HG03469 (cell line): ENCODE data around the gene BOC.
"Not testable (repeated sequence)": the region's sequence is repeated elsewhere in the genome, so short reads cannot be mapped to it uniquely, and the experiment has no call there.

Experiments
- ATAC-seq: cut with Tn5 transposase; IDR thresholded peaks from one replicate; pipeline ENCODE4 v1.9.1; 2021; ENCODE audit warnings: mild to moderate bottlenecking, moderate library complexity, moderate number of reproducible peaks; ENCODE audit not compliant: unreplicated experiment

BOC gene

DNA sequence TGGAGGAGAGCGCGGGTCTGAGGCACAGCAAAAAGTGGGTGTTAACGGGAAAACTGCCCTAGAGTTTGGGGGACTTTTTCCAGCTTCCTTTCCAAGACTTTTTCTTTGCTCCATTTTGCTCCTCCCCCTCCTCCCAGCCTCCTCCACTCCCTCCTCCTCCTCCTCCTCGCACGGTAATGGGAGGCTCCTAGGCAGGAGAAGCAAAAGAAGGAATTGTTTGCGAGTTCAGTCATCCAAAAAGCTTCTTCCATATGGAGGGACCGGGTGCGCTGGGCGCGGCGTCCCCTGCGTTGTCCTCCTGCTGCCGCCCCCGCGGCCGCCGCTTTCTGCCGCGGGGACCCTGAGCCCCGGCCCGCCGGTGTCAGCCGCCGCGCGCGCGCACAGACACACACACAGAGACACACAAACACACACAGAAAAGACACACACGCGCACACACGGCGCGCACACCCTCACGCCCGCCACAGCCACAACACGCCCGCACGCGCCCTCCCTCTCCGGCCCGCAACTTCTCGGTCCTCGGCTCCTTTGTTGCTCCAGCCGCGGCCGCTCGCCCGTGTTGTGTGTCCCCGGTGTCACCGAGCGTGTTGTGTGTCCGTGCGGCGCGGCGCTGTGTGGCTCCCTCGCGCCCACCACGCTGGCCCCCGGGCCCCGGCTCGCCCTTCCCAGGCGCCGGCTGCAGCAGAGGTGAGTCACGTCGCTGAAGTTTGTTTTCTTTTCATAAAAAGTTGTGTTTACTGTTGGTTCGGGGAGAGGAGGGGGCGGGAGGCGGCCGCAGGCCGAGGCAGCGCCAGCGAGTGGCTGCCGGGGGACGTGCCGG is at the start of gene BOC:
BOC (plus strand) TSS at position 228 of the 820 bp plus-strand sequence. CDS start 38,246 bp downstream, outside the sequence.
- no peak for ATAC-seq

DNA sequence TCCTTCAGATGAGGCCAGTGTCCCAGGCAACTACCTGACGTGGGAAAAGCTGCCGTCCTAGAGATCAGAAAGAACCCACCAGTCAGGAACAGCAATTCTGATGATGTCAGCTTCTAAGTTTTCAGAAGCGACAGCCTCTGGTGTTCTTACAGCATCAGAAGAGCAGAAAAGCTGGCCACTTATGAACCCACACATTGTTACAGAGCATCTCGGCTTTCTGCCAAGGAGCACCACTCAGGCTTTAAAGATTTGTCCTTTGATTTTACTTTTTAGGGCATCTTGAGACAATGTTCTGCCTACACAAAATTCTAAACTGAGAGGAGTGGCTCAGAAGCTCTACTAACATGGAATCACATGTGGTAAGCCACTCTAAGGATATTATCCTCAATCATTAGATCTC is 49.7 kb upstream of the BOC start:
- ATAC-seq, result no peak

DNA sequence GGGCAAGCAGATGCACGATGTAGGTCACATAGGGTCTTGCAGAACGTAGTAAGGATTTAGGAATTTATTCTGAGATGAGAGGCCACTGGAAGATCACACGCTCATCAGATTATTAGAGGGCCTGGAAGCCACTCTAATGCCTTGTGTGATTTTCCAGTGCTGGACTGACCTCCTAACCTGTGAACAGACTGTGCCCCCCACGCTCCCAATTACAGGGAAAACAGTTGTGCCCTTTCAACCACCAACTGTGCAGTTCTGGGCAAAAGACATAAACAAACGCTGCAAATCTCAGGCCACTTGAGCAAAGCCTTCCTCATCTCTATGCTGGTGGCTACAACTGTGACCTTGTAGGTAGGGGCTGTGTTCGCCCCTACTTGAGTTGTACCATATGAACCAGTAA is 48.2 kb upstream of the BOC start:
- no peak for ATAC-seq

DNA sequence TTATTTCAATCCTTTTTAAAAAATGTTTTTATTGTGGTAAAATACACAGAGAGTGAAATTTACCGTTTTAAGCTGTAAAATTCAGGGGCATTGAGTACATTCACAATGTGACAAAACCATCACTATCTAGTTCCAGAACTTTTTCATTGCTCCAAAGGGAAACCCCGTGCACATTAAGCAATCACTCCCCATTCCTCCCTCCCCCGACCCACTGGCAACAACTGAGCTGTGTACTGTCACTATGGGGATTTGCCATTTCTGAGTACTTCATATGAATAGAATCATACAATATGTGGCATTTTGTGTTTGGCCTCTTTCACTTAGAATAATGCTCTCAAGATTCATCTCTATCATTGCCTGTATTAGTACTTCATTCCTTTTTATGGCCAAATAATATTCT is 45.5 kb upstream of the BOC start:
- no peak for ATAC-seq

- ATAC-seq, result no peak
Observed at GRCh38 chr3:113166357-113166718, 45.0 kb upstream of the BOC start.

DNA sequence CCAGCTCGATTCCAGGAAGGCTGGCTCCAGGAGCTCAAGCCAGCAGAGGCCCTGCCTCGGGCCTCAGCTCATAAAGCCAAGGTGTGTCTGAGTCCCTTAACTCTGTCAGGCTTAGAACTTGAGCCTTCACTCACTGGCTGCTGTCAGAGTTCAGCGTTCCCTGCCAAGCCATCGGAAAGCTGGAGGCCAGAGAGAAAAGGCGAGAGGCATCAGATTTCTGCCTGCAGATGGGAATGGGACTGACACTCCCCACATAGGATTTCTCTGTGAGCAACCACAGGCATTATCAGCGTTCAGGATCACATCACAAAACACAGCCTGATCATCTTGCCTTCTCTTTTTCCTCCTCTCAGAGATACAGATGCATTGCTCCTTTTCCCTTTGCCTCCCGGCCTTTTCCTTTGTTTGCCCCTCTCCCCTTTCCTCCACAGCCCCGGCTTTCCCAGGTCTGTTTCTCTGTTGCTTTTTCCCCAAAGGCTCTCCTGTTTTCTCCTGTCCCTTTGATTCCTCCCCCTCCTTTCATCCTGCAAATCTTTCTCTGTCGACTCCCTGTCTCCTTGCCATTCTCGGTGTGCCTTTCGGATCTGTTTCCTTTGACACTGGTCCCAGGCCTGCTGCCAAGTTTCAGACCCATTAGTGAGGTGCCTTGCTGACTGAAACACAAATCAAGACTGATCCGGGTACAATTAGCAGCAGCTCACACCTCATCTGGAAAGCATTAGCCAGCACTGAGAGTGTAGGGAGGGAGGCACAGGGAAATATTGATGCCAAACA is 44.5 kb upstream of the BOC start:
- no peak for ATAC-seq

- ATAC-seq, result no peak
Observed at GRCh38 chr3:113167825-113168801, 43.2 kb upstream of the BOC start.

- no peak for ATAC-seq
Observed at GRCh38 chr3:113169891-113170452, 41.4 kb upstream of the BOC start.

DNA sequence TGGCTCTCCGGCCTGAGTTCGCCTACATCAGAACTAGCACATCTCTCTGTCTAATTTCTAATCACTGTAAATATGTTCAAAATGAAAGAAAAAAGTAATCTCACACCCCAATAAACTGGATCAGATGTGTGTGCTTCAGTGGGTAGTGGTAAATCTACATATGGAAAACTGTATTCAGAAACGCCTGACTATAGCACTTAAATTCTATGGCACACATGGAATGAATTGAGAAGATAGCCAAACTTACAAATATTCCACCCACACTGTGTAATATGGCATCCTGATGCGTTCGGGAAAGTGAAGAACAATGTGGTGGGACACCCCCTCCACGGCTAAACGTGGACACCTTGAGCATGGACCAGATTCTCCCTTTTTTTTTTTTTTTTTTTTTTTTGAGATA is 40.6 kb upstream of the BOC start:
- no peak for ATAC-seq

DNA sequence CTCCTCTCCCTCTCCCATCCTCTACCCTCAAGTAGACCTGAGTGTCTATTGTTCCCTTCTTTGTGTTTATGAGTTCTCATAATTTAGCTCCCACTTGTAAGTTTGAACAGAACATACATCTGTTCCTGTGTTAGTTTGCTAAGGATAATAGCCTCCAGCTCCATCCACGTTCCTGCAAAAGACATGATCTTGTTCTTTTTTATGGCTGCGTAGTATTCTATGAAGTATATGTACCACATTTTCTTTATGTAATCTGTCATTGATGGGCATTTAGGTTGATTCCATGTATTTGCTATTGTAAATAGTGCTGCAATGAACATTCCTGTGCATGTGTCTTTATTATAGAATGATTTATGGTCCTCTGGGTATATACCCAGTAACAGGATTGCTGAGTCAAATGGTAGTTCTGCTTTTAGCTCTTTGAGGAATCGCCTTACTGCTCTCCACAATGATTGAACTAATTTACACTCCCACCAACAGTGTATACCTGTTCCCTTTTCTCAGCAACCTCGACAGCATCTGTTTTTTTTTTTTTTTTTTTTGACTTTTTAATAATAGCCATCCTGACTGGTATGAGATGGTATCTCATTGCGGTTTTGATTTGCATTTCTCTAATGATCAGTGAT is 39.6 kb upstream of the BOC start:
- not testable (repeated sequence) for ATAC-seq

GRCh38 chr3:113173102-113173501 is 38.3 kb upstream of the BOC start:
- no peak for ATAC-seq

- no peak for ATAC-seq
Observed at GRCh38 chr3:113174304-113174703, 37.1 kb upstream of the BOC start.

- no peak for ATAC-seq
Observed at GRCh38 chr3:113174801-113175485, 36.4 kb upstream of the BOC start.

DNA sequence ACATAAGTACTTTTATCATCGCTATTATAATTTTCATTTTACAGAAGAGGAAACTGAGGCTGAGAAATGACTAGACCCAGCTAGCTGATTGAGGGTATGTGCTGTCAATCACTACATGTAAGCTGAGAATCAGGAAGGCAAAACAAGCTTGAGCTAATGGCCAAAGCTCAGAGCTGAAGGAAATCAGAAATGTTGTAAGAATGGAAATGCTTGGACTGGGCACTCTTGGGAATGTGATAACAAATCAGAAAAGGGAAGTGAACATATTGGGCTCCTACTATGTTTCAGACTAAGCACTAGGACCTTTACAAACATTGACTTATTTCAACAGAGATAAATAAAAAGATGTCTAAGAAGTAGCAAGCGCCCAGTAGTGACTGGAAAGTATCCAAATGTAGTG is 33.8 kb upstream of the BOC start:
- ATAC-seq, result no peak

DNA sequence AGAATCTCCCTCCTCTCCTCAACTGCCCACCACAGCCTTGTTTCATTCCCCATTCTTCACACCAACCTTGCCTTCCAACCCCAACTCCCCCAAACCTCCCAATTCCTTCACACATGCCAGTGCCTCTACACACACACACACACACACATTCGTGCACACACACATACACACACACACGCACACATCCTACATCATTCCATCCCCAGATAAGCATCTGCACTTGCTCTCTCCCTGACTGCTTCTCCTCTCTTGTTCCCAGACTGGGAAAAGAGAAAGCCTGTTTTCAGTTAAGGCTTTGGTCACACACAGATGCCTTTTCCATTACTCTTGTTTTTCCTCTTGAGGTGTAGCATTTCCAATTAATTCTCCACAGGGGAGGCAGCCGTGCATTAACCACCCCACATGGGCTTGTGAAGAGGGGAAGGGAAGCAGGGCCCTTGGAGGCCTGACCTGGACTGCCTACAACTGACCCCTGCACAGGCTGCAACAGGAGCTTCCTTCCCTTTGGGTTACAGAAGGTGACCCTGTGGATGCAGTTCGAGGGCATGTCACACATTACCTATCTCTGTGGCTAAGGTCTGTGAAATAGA is 32.0 kb upstream of the BOC start:
- ATAC-seq, result no peak

- ATAC-seq, result no peak
Observed at GRCh38 chr3:113183748-113184661, 27.4 kb upstream of the BOC start.

DNA sequence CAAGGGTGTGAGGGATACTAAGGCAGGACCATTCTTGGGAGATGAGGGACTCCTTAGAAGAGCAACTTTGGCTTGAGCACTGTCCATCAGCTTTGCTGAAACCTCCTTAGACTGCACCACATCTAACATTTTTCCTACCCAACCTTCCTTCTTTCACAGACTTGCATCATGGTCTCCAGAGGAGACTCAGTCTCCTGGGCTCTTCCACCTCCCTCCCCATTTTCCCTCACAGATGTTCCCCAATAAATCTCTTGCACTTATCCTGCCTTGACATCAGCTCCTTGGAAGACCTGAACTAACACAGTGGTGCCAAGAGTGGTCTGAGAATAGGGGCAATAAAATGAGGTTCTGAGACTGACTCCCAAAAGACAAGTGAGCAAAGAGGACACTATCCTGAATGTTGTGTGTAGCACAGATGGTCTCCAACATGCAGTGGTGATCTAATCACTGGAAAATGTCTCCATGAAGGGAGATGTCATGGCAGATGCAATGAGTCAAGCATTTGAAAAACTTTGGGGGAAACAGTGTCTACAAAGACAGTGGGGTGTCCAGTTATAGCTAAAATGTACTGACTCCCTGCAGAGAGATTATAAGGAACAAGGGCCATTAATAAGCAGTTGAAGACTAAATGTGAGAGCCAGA is 26.0 kb upstream of the BOC start:
- no peak for ATAC-seq

DNA sequence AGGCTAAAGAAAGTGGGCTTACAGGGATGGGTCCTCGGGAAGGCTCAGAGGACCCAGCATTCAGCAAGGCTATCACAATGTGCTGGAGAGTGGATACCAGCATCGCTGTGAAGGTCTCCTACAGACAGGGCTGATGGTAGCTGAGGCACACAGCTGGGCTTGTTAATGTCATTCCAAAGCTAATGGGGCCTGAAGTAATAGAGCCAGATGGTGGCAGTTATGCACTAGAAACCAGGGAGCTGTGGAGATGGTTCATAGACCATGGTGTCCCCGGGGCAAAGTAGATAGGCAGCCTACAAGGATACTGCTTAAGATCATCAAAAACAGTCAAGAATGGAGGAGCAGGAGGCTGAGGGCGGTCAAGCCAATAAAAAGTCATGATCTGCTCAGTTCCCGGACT is 24.8 kb upstream of the BOC start:
- ATAC-seq, result no peak
